Ovary (tissue), 3 donors: ENCODE data around the gene MS4A13.
"Not testable (repeated sequence)": the region's sequence is repeated elsewhere in the genome, so short reads cannot be mapped to it uniquely, and the experiment has no call there.

Experiments
- CTCF ChIP-seq, 3 donors: fragments of 450-650 bp in 2 of 3; fragments of 200-600 bp in 1 of 3; IDR thresholded peaks; one replicate each; pipeline versions ENCODE4 v1.5.1 to v1.8.0; 2016 to 2022; ENCODE audit warnings: antibody characterized with exemption in 3 of 3, mild to moderate bottlenecking in 1 of 3
- EP300 ChIP-seq: sonication (generic); formaldehyde crosslinking; IDR thresholded peaks from one replicate; pipeline ENCODE4 v1.6.1; 2017; ENCODE audit warnings: antibody characterized with exemption
- POLR2A ChIP-seq: fragments of 450-650 bp; IDR thresholded peaks from one replicate; pipeline ENCODE4 v1.6.1; 2017; ENCODE audit warnings: antibody characterized with exemption, mild to moderate bottlenecking, moderate library complexity
- donor health status: DM: no; HTN: no; CAD: no.

DNA sequence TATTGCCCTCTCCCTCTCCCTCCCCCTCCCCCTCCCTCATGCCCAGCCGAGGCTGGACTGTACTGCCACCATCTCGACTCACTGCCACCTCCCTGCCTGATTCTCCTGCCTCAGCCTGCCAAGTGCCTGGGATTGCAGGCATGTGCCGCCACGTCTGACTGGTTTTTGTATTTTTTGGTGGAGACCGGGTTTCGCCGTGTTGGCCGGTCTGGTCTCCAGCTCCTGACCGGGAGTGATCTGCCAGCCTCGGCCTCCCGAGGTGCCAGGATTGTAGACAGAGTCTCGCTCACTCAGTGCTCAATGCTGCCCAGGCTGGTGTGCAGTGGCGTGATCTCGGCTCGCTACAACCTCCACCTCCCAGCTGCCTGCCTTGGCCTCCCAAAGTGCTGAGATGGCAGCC lies 5.6 kb upstream of the MS4A13 start:
- TF ChIP-seq POLR2A; CTCF (IDR thresholded peaks at IDR 0.05); EP300: not testable (repeated sequence)
